HepG2 (cell line): Measurements from ENCODE around the gene CDH23. TPM values are rescaled to one million over a fixed set of nuclear protein-coding genes. Genes with fewer than 3 reads are reported as not detected.

Source experiments
- ATAC-seq: fragments of 200-7000 bp; cut with Tn5 transposase; 3 replicates; pipeline ENCODE4 v1.9.1; 2020; ENCODE audit warnings: mild to moderate bottlenecking, moderate library complexity
- BruUV-seq: library from RNA; stranded (reverse); fragments of 400-500 nt; replicated peaks from 2 replicates; lab custom pipeline; 2021; lab: Mats Ljungman, UMichigan
- CTCF ChIA-PET: fragments of 300-600 bp; formaldehyde crosslinking; extraction: SDS; loops from one replicate; lab custom pipeline; 2021; ENCODE audit warnings: low total read pairs, inconsistent platforms, low intra/inter-chr PET ratio; lab: Yijun Ruan, JAX
- POLR2A ChIA-PET: fragments of 350-600 bp; sonication (Branson Sonifier 250); formaldehyde crosslinking; loops from one replicate; lab custom pipeline; 2020; ENCODE audit warnings: antibody characterized with exemption, inconsistent platforms; lab: Yijun Ruan, JAX
- DNase-seq: peaks from one replicate; pipeline ENCODE4 v3.0.0-alpha.2; 2015; ENCODE audit warnings: low spot score
- FAIRE-seq: peaks from 3 replicates; lab custom pipeline; 2011; peaks lifted over from hg19 to GRCh38; lab: Jason Lieb, UNC
- H2AFZ ChIP-seq: one replicate; pipeline ENCODE4 v1.6.1; 2011; ENCODE audit warnings: low read length, inconsistent platforms
- H3K27ac ChIP-seq: fragments of 300-600 bp; 3 replicates; pipeline ENCODE4 v1.8.0; 2011; ENCODE audit warnings: mixed run types, mild to moderate bottlenecking, mixed read lengths, low read length, inconsistent platforms; ENCODE audit not compliant: insufficient read depth; ENCODE audit errors: extremely low read length
- H3K27me3 ChIP-seq, 2 experiments: fragments of 200-600 bp in 1 of 2; 2 replicates in 1 of 2; 3 replicates in 1 of 2; pipeline versions ENCODE4 v1.6.0 to v1.8.0; 2011; ENCODE audit warnings: low read length in 2 of 2, mild to moderate bottlenecking in 2 of 2, moderate library complexity in 2 of 2, inconsistent platforms in 1 of 2; ENCODE audit not compliant: insufficient read depth in 2 of 2, control insufficient read depth in 1 of 2
- H3K36me3 ChIP-seq, 2 experiments: fragments of 200-600 bp in 1 of 2; replicated peaks in 1 of 2; 2 replicates in 1 of 2; 3 replicates in 1 of 2; pipeline versions ENCODE4 v1.5.1 to v1.8.0; 2011; ENCODE audit warnings: low read length in 2 of 2, inconsistent platforms in 1 of 2; ENCODE audit not compliant: insufficient read depth in 2 of 2, control insufficient read depth in 1 of 2
- H3K4me1 ChIP-seq: 2 replicates; pipeline ENCODE4 v1.5.1; 2012; ENCODE audit warnings: low read length, inconsistent platforms; ENCODE audit not compliant: insufficient read depth
- H3K4me2 ChIP-seq: 2 replicates; pipeline ENCODE4 v1.6.0; 2011; ENCODE audit warnings: low read depth, low read length, inconsistent platforms
- H3K4me3 ChIP-seq, 3 experiments: fragments of 200-600 bp in 1 of 3; sonication (generic), shearing (Covaris generic) in 1 of 3; replicated peaks in 1 of 3; 2 replicates each; pipeline ENCODE4 v1.5.1; 2011 to 2016; ENCODE audit warnings: low read length in 3 of 3, inconsistent platforms in 2 of 3, low read depth in 2 of 3, mild to moderate bottlenecking in 2 of 3, control low read depth in 1 of 3, mixed read lengths in 1 of 3; ENCODE audit not compliant: insufficient read depth in 1 of 3
- H3K79me2 ChIP-seq: one replicate; pipeline ENCODE4 v1.6.1; 2011; ENCODE audit warnings: low read length, inconsistent platforms; ENCODE audit not compliant: insufficient read depth
- H3K9ac ChIP-seq: 2 replicates; pipeline ENCODE4 v1.6.0; 2011; ENCODE audit warnings: mild to moderate bottlenecking, low read depth, low read length, inconsistent platforms; ENCODE audit not compliant: insufficient read depth
- H3K9me3 ChIP-seq: 2 replicates; pipeline ENCODE4 v1.5.1; 2012; ENCODE audit warnings: mild to moderate bottlenecking, low read length
- H4K20me1 ChIP-seq: 2 replicates; pipeline ENCODE4 v1.6.0; 2011; ENCODE audit warnings: inconsistent platforms, mild to moderate bottlenecking, low read length, moderate library complexity; ENCODE audit not compliant: insufficient read depth
- HDAC1 ChIP-seq: sonication (generic); formaldehyde crosslinking; IDR thresholded peaks from 2 replicates; pipeline ENCODE4 v1.5.1; 2020; ENCODE audit warnings: mild to moderate bottlenecking, missing genetic modification reagents
- POLR2G ChIP-seq: fragments of 200-400 bp; formaldehyde crosslinking; IDR thresholded peaks from 2 replicates; pipeline ENCODE4 v1.6.1; 2018; ENCODE audit warnings: mild to moderate bottlenecking, low read depth, low read length, moderate library complexity
- RNF2 ChIP-seq: fragments of 450-650 bp; conservative IDR thresholded peaks from 2 replicates; pipeline ENCODE4 v1.6.1; 2016; ENCODE audit warnings: low read depth
- ZMYM4 ChIP-seq: sonication (generic); formaldehyde crosslinking; IDR thresholded peaks from 2 replicates; pipeline ENCODE4 v1.8.1; 2023; ENCODE audit warnings: mild to moderate bottlenecking, missing genetic modification reagents
- ZNF530 ChIP-seq: sonication (generic); formaldehyde crosslinking; IDR thresholded peaks from 2 replicates; pipeline ENCODE4 v1.5.0; 2020; ENCODE audit warnings: low read depth, mild to moderate bottlenecking, missing genetic modification reagents
- WGBS: methylation state at CpG from one replicate; pipeline ENCODE4 v1.1.6; 2017; ENCODE audit warnings: low lambda C conversion rate; 5-methylcytosine and 5-hydroxymethylcytosine counted together
- in situ Hi-C: cut with HindIII; loops from 2 replicates; pipeline ENCODE4 v1.10.0; 2017; ENCODE audit warnings: low pct_unique_long_range_greater_than_20kb; ENCODE audit not compliant: extremely low pct_ligation_motif_present
- intact Hi-C: fragments of 100-400 bp; cut with micrococcal nuclease; formaldehyde crosslinking; loops from one replicate; pipeline ENCODE4 v1.10.0; 2022; ENCODE audit not compliant: unreplicated experiment
- polyA plus RNA-seq, 8 experiments: library from polyadenylated mRNA; depleted of rRNA in 3 of 8; stranded (reverse) in 7 of 8; unstranded in 1 of 8; fragments of >200 nt; fragmentation: Illumina TruSeq in 4 of 8; extraction: Trizol in 4 of 8; gene quantifications; 2 replicates each; pipeline versions ENCODE4 v1.2.1 to v1.2.3, GENCODE V29; 2011 to 2016; ENCODE audit warnings: low read depth in 4 of 8, missing spikeins in 1 of 8, mixed read lengths in 1 of 8; ENCODE audit not compliant: insufficient read depth in 1 of 8
- total RNA-seq, 5 experiments: library from RNA; depleted of rRNA; stranded (reverse); fragments of >200 nt; fragmentation: Illumina TruSeq; extraction: Trizol; gene quantifications; 2 replicates each; pipeline ENCODE4 v1.2.3, GENCODE V29; 2016; ENCODE audit warnings: low read depth in 1 of 5
- TF ChIP-seq, protein P1 (sequence below): sonication (generic); formaldehyde crosslinking; IDR thresholded peaks from 2 replicates; pipeline ENCODE4 v1.4.0; 2020; ENCODE audit warnings: missing genetic modification reagents

Gene CDH23
- total and polyA plus RNA-seq, 2 of the 13 experiments (the other 11 are each of a cell fraction or from before 2014, with no cell fraction given) = 0.13 TPM; not detected in 1

DNA sequence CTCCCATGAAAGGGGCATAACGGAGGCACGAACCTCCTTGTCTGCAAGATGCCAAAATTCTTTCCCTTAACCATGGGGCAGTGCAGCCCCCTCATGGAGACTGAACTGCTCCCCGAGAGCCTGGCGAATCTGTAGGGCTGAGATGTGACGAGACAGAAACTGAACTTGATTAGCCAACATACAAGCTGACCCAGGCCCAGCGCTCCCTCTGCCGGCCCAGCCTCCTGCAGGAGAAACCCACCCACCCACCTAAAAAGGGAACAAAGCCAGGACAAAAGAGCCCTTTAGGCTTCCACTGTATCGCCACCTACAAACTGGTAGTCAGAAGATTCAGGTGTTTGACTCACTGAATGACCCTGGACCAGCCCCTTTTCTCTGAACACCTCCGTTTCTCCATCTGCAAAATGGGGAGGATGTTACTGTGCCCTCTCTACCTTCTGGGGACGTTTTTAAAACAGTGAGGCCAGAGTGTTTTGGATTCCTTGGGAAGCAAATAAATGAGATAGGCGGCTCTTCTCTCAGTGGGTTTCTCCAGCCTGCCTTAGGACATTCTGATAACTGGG lies 264.4 kb downstream of the CDH23 start:
- Histone ChIP-seq H3K9ac (no peak overlapping the region), H3K27ac (no peak overlapping the region), H2AFZ (no peak overlapping the region), H3K4me3 (no peak overlapping the region), H3K4me2 (no peak overlapping the region), H3K27me3 (peaks cover 0 to 5% of the 10 kb centered on the region in 2 experiments; a peak in 2 of 5 replicates), H3K36me3 (no peaks in the 10 kb centered on the region), H3K9me3 (no peaks in the 10 kb centered on the region), H3K4me1 (peaks cover 20% of the 10 kb centered on the region), H3K79me2 (no peaks in the 10 kb centered on the region), H4K20me1 (no peaks in the 10 kb centered on the region)
- 55% methylated on average over 9 of the region's 11 CpGs for WGBS
- in situ Hi-C loops = no loop called here
- BruUV-seq = no TSS peak
- DNase-seq (no peak), FAIRE-seq (no peak), ATAC-seq (no peak)
- TF ChIP-seq, protein P1, sequence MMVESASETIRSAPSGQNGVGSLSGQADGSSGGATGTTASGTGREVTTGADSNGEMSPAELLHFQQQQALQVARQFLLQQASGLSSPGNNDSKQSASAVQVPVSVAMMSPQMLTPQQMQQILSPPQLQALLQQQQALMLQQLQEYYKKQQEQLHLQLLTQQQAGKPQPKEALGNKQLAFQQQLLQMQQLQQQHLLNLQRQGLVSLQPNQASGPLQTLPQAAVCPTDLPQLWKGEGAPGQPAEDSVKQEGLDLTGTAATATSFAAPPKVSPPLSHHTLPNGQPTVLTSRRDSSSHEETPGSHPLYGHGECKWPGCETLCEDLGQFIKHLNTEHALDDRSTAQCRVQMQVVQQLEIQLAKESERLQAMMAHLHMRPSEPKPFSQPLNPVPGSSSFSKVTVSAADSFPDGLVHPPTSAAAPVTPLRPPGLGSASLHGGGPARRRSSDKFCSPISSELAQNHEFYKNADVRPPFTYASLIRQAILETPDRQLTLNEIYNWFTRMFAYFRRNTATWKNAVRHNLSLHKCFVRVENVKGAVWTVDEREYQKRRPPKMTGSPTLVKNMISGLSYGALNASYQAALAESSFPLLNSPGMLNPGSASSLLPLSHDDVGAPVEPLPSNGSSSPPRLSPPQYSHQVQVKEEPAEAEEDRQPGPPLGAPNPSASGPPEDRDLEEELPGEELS = no peak
- TF ChIP-seq ZMYM4 (CRISPR knock-in tag) = no peak
- TF ChIP-seq HDAC1 (CRISPR knock-in tag) = no peak
- TF ChIP-seq RNF2 = no peak
- no peak for TF ChIP-seq ZNF530 (CRISPR knock-in tag)
- POLR2A ChIA-PET = no interaction called here
- CTCF ChIA-PET = no interaction called here
- intact Hi-C loops = no loop called here

DNA sequence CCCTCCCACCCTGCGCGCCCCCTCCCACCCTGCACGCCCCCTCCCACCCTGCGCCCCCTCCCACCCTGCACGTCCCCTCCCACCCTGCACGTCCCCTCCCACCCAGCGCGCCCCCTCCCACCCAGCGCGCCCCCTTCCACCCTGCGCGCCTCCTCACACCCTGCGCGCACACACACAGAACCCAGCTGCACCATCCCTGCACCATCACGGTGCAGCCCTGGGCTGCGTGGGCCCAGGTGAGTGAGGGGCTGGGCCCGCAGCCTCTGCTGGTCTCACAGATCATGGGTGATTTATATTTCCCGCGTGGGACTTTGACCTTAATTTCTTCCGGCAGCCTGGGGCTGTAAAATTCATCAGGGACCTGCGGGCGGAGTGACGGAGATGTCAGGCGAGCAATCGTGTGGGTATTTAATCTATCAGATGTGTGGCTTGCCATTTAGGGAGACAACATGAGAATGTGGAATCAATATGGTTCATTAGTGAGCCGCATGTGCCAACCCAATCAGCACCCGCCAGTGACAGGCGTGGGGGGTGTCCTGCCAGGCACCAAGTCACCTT lies 265.1 kb downstream of the CDH23 start:
- H3K4me2 ChIP-seq = no peak overlapping the region
- no TSS peak for BruUV-seq
- no peak overlapping the region for H3K9ac ChIP-seq
- in situ Hi-C loops = no loop called here
- H3K79me2 ChIP-seq = no peaks in the 10 kb centered on the region
- ATAC-seq = no peak
- H3K4me1 ChIP-seq = peaks cover 20% of the 10 kb centered on the region
- H3K27me3 ChIP-seq = peaks cover 0 to 5% of the 10 kb centered on the region in 2 experiments; a peak in 2 of 5 replicates
- H2AFZ ChIP-seq = no peak overlapping the region
- no peaks in the 10 kb centered on the region for H4K20me1 ChIP-seq
- ChIA-PET CTCF (no interaction called here), POLR2A (no interaction called here)
- no peak for DNase-seq
- H3K4me3 ChIP-seq = no peak overlapping the region
- no peak for FAIRE-seq
- no peaks in the 10 kb centered on the region for H3K36me3 ChIP-seq
- H3K27ac ChIP-seq = no peak overlapping the region
- TF ChIP-seq POLR2G = no peak
- intact Hi-C loops = no loop called here
- WGBS = 77% methylated on average over 27 of the region's 28 CpGs
- H3K9me3 ChIP-seq = no peaks in the 10 kb centered on the region
